ENCODE measurements around the gene UBE3C.

UBE3C gene

DNA sequence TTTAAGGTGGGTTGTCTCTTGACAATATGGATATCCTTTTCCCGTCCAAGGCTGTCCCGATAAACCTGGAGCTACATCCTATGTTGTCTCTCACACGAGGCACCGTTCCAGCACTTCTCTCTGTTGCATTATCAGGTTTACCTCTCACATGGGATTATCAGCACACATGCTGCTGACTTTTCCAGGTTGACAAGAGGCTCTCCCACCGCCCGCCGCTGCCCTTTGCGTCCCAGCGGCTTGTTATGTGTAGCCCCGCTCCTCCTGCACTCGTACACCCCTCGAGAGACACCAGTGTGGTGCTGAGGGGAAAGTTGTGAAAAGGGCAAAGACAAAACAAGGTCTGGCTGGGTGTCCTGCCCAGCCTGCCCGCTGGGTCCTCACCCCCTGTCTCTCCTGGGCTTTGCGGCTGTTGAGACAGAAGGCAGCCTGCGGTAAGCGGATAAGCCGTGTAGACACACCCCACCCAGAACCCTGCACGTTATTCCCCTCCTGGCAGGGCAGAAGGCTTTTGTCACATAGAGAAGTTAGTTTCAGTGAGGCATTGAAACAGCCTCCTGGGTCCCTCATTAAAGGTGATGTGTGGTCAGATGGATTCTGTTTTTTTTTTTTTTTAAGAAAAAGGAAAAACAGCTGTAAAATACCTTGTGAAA lies 38.7 kb downstream of the UBE3C start:
- no peak for DNase-seq (ENCODE audit: low spot score)

DNA sequence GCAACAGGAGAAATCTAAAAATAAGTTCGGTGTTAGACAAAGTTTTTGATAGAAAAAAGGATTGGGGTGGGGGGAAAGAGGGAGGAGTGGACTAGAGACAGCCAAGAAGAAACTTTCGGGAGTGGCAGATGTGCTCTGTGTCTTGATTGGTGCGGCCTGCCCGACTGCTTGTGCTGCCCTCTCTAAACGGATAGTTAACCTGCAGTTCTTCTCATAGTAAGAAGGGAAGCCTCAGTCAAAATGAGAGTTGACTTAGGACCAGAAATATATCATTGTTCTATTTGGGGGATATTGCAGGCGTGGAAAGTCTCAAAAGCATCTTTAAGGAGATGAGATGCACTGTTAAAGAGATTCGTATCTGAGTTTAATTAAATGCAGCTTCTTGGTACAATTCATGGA lies 39.3 kb downstream of the UBE3C start:
- no peak for DNase-seq (ENCODE audit: low spot score)

DNA sequence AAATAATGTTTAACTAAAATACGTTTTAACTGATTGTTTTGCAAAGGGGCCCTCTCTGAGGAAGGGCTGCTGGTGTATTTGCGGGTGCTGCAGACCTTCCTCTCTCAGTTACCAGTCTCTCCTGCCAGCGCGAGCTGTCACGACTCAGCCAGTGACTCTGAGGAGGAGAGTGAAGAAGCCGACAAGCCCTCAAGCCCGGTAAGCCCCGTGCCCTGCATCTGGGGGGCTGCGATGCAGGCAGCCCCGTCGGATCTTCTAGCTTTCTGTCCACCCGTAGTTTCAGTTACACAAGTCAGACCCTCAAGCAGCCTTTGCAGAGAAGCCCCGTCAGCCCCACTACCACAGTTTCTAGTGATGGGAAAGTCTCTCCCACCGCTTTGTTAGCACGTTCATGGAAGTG lies 45.1 kb downstream of the UBE3C start:
- DNase-seq (ENCODE audit: low spot score) = no peak

DNA sequence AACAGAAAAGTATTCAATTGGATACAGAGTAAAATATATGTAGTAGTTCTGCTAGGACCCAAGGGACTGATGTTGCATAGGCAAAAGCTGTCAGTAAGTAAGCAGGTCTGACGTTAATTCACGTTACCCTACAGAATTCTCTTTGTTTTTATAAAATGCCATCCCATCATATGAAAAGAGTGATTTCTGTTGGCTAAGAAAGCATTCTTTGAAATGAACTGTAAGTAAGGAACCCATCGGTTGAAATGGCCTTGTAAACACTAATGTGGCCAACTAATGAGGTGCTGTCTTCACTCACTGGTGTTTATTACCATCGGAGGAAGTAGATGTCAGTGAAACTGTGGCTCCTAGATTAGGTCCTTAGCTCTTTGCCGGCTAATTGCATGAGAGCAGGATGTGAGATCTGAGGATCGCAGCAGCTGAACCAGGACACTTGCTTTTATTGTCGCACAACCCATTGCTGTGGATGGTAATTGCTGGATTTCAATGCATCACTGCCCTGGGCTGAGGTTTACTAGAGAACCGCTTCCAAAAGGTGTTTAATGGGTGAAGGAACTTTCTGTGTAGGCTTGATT lies 49.5 kb downstream of the UBE3C start:
- no peak for DNase-seq (ENCODE audit: low spot score)

DNA sequence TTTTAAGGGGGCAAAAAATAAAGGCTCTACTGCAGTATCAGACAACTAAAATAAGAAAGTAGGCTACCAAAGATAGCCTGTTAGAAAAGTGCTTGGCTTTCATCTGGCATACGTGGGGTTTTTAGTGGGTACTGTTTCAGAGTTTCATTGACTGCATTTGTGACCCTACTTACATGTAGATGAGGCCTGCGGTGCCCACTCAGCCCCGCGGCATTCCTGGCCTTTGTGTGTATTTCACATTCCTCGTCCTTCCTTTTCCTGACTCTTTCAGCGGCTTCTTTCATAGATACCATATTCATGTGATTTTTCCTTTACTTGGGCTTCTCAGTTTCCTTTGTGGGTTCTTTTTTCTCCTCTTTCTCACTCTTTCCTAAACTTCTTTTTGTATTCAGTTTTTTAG lies 50.7 kb downstream of the UBE3C start:
- no peak for DNase-seq (ENCODE audit: low spot score)

DNA sequence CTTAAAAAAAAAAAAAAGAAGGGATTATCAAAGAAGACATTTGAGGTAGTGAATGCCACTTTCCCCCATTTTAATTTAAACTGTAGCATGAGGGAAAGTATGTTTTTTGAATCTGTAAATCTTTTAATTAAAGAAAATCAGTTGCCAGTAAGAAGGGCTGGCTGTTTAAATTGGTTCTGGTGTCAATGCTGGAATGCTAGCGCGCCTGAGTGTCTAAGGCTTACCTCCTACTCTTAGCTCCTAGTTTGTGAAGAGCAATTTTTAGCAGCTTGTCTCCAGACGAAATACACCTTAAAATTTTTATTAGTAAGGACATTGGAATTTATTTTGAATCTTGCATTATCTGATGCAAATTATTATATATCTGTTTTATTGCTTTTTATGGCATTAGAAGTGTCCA lies 54.1 kb downstream of the UBE3C start:
- no peak for DNase-seq (ENCODE audit: low spot score)

DNA sequence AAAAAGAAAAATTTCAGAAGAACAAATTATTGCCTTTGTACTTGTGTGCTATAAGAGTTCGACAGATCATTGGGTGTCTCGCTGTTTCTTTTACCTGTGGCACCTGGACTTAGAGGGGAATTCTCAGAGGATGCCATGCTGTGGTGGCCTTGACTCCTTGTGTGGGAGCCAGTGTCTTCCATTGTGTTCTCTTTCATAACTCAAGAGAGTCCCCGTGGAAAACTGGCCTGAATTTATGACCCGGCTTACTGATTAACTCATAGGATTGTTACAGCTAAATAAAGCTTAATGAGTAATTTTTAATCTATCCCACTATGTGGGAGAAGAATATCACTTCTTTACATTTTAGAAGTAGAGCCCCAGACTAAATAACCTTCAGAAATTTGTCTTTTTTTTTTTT lies 54.5 kb downstream of the UBE3C start:
- no peak for DNase-seq (ENCODE audit: low spot score)

DNA sequence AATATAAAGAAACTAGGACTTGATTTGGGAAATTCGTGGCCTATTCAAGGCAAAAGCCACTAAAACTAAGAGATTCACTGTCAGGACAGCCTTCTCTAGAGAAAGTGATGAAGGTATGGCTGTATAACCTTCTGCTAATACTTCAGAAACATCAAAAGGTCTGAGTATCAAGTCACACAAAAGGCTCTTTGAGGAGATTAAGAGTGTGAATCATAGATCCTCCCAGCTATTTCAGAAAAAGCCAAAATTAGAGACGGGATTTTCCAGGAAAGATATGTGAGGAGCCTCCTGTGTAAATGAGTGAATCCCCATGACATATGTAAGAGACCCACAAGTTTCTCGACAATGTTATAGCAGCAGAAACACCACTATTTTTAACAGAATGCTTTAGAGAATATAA lies 56.2 kb downstream of the UBE3C start:
- DNase-seq (ENCODE audit: low spot score) = no peak

DNA sequence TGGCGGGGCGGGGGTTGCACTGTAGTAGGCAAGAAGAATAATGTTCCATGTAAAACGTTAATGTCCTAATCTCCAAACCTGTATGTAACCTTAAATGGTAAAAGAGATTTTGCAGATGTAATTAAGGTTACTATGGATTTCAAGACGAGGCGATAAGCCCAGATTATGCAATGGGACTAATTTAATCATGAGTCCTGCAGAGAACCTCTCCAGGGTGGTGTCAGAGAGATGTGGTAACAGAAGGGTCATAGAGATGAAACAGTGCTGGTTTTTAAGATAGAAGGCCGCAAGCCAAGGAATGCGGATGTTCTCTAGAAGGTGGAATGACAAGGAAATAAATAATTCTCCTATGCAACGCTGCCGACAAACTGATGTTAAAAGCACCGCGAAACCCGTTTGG lies 57.1 kb downstream of the UBE3C start:
- no peak for DNase-seq (ENCODE audit: low spot score)

DNA sequence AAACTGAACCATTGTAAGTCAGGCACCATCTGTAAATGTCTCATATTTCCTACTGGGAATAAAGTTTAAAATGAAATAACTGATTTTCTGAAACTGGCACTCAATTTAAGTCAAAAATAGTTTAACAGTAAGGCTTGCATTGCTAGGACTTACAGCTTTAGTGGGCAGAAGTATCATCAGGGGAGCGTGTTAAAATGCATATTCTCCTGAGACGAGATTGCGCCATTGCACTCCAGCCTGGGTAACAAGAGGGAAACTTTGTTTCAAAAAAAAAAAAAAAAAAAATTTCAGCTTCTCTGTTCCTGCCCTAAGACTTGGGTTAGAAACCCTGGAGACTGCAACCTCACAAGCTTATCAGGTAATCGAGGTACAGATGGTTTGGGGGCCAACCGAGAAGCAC lies 65.4 kb downstream of the UBE3C start:
- DNase-seq (ENCODE audit: low spot score) = no peak

DNA sequence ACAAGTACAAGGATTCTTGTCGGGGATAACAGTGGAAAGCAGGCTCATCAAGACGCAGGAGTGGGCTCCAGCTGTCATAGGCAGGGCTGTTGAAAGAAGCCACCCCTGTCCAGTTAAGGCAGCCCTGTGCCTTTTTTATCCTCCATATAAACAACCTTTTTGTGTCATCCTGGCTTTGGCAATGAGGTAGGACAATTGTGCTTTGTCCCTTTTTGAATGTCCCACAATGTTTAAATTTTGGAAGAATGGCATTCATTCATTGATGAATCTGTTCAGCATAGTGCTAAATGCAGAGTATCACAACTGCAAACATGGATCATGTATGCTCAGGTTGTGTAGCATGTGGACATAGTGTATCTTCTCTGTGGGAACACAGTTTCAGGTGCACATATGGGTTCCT lies 66.7 kb downstream of the UBE3C start:
- no peak for DNase-seq (ENCODE audit: low spot score)

DNA sequence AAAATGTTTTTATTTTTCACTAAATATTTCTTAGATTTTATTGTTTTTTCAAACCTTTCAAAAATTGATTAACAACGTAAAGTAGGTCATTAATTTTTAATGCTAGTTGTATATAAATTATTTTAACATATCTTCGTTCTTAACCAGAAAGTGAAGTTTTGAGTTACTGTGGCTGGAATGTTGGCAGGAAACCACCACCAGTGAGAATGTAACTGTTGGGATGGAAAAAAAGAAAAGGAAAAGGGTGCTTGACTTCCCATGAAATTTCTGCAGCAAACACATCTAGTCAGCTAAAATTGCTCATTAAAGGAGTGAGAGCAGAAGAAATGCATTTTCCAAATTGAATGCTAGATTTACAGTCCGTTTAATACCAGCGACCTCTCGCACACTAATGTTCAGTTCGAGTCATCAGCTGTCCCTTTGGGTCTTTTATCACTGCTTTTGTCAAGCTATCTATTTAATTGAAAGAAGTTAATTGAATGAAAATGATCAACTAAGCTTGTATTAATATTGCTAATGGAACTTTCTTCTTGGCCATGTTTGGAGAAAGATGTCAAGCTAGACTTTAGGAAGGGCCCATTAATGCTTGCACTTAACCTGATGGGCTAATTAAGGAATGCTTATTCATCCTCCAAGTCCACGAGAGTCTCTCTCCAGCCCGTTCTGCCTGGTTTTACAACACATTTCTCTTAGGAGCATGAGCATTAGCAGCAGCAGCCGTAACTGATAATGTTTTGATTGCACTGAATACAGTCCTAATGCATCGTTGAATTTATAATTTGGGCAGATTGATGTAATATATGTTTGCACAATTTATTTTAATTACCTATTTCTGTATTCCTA lies 70.1 kb downstream of the UBE3C start:
- no peak for DNase-seq (ENCODE audit: low spot score)

DNA sequence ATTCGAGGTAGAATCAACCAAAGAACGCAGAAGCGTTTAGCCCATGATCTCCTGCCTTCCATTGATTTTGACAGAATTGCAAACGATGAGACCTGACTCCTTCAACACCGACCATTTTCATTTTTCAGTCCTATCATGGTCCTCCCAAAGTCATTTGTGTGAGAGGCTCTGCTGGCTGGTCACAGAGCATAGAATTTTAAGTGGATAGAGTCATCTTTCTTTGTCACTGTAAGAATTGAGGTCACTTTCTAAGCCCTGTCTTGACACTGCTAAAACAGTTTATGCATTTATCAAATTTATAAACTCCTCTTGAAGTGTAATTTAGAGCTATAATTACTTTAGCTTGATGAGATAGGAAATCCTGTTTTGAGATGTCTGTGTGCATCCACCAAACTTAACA lies 72.0 kb downstream of the UBE3C start:
- no peak for DNase-seq (ENCODE audit: low spot score)

DNA sequence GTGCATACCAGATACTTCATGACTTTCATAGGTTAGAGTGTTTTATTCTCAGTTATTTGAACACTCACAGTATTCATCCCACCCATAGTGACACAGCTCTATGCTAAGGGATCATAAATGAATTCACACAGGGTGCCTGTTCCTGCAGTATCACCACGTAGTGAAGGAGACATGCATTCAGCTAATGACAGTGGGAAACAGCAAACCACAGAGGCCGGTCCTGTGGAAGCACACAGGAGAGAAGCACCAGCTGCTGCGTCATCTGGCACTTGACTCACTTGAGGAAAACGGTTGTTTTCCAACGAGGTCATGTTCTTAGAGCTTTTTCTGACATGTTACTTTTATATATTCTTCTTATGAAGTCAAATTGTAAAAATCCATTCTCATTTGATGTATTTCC lies 73.0 kb downstream of the UBE3C start:
- no peak for DNase-seq (ENCODE audit: low spot score)

DNA sequence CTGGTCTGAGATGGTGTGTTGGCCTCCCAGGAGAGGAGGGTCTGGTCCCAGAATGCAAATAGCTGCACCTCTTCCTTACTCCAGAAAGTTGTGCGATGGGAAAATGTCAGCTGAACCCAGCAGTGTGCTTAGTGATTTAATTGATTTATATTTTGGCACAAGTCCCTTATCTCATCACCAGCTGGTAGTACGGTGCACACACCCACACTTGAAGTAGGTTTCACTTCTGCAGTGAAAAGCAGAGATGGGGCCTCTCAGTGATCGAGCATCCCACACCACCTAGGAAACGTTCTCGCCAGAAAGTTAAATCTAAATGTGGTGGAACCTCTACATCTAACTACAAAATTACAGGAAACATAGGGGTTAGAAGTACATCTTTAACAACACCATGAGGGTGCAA lies 80.4 kb downstream of the UBE3C start:
- no peak for DNase-seq (ENCODE audit: low spot score)

DNA sequence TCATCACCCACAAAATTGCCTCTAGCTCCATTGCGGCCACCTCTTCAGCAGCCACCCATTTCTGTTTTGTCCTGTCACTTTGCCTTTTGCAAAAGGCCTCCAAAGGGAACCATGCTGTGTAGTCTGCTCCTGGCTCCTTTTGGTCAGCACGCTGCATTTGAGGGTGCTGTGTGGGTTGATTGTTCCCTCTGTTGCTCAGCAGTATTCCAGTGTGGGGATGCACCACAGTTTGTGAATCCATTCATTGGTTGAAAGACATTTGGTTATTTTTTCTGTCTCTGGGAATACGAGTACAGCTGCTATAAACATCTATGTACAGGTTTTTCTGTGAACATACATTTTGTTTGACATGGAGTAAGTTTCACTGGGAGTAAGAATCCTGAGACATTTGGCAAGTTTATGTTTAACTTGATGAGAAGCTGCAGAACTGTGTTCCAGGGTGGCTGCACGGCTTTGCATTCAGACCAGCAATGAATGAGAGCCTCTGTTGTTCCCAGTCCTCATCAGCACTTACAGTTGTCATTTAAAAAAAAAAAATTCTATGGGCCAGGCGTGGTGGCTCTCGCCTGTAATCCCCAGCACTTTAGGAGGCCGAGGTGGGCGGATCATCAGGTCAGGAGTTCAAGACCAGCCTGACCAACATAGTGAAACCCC lies 82.3 kb downstream of the UBE3C start:
- DNase-seq (ENCODE audit: low spot score) = no peak

DNA sequence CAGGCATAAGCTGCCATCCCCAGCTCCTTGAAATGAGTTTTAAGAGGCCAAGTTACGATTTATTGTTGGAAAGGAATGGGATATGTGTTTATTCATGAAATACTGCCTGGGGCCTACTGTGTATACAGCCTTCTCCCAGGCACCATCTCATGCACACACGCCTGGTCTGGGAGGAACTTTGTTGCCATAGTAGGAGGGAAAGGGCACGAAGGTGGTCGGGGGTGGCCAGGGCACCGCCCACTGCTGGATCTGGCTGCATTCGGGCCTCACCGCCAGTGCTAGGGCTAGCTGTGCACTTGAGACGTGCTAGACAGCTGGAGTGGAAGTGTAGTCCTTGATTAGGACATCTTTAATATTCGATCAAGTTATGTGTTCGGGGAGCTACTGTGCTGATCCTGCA lies 84.0 kb downstream of the UBE3C start:
- DNase-seq (ENCODE audit: low spot score) = no peak

DNA sequence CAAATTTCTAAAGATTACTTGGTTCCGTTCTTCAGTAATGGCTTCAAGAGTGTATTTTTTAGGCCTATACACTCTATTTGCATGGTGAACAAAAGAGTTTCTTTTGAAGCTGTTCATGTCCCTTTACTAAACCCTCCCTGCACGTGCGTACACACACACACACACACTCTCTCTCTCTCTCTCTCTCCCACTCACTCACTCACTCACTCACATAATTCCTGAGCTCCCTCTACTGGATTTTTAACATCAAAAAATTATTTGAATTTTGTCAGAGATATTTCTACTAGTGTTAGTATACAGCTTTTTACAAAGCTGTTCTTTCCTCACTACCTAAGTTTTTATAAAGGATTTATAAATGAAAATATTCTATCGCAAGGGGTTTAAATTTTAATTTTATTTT lies 85.9 kb downstream of the UBE3C start:
- DNase-seq (ENCODE audit: low spot score) = no peak

DNA sequence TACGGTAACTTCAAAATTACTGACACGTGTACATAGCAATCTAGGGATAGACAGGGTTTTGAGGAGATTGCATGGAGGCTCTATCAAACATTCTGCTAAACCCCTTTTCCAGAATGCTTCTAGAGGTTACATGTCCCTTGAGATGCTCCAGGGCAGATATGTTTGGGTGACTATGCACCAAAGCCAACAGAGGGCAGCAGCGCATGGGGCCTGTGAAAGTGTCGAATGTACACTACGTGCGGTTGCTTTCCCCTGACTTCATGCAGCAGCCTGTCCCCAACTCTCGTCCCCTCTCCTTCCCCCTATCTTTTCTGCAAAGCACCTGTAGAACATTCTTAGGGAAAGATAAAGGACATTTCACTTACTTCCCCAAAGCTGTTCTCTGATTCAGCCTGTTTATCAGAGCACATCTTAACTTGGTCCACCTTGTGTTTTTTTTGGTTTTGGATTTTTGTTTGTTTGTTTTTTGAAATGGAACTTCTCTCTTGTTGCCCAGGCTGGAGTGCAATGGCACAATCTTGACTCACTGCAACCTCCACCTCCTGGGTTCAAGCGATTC lies 90.2 kb downstream of the UBE3C start:
- DNase-seq (ENCODE audit: low spot score) = no peak

DNA sequence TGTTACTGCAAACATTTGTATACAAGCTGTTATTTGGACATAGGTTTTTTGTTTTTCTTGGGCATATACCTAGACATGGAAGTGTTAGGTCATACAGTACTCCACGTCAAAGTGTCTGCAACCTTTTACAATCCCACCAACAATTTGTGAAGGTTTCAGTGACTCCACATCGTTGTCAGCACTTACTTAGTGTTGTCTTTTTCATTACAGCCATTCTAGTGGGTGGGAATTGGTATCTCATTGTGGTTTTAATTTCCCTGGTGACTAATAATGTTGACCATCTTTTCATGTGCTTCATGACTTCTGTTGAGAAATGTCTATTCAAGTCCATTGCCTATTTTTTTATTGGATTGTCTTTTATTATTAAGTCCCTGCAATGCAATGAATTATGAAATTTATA lies 95.0 kb downstream of the UBE3C start:
- no peak for DNase-seq (ENCODE audit: low spot score)

DNA sequence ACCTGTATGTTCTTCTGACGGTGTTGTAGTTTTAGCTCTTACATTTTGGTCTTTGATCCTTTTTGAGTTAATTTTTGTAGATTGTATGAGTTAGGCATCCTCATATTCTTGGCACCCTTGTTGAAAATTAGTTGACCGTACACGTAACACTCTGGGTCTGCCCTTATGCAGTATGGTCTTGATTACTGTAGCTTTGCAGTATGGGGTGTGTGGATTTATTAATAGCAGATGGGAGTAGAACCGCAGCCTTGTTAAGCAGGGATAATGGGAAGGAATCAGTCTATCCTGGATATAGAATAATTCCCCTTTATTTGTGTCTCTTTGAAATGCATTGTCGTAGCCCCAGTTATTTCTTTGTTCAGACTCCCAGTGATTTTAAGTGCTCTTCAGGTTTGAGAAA lies 95.5 kb downstream of the UBE3C start:
- DNase-seq (ENCODE audit: low spot score) = no peak
